ENCODE measurements around the gene SLC38A11.
"Not testable (repeated sequence)": the region's sequence is repeated elsewhere in the genome, so short reads cannot be mapped to it uniquely, and the experiment has no call there.

The SLC38A11 gene

DNA sequence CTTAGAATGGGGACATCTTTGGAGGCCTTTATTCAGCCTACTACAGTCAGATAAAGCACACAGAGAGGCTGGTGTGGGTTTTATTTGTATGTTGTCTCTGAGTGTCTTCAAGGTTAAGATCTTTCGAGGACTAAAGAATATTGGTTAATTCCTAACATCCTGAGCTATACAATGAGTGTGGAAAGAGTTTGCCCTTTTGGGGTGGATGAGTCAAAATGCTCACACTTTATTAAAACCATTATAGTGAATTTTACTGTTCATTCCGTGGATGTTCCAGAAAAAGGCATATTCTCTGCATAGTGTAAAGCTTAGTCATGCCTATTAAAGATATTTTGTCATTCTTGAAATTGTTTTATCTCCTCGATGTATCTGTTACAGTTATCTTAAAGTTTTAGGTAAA, 29.1 kb upstream of the SLC38A11 start:
- DNase-seq (ENCODE audit: low spot score): no peak
- no peak for TF ChIP-seq CTCF (IDR thresholded peaks at IDR 0.05; ENCODE audit: extremely low read depth, missing control alignments)

DNA sequence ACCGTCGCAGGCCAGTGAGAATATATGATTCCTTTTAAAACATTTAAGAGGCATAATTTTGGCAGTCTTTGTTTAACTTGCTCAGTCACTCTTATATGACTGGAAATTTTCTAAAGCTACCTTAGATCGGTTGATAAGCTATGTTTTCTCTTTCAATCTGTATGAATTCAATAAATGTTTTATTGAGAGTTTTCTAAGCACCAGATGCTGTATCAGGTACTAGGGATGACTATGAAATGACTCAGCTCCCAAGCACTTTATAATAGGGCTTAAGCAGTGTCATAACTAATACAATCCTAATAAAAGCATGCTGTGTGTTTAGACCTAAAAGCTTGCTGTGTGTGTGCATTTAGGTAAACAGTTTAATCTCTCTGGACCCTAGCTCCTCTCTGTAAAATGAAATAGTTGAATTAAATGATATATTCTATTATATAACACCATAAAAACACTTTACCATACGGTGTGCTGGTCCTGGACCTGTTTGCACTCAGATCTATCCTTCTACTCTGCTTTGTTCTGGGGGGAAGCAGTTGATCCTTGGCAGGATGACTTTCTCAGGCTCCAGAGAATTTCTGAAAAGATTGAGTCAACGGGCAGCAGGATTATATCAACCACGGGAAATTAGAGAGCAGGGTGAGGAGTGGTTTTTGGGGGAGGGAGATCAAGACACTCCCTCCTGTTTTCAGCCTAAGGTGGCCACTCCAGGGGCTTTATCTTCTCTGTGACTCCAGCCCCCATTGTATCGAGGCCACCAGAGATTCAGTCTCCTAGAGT, 26.1 kb upstream of the SLC38A11 start:
- DNase-seq (ENCODE audit: low spot score): no peak
- no peak for TF ChIP-seq CTCF (IDR thresholded peaks at IDR 0.05; ENCODE audit: extremely low read depth, missing control alignments)

GRCh38 chr2:164980688-164981087, 25.4 kb upstream of the SLC38A11 start:
- DNase-seq (ENCODE audit: low spot score): not testable (repeated sequence)

DNA sequence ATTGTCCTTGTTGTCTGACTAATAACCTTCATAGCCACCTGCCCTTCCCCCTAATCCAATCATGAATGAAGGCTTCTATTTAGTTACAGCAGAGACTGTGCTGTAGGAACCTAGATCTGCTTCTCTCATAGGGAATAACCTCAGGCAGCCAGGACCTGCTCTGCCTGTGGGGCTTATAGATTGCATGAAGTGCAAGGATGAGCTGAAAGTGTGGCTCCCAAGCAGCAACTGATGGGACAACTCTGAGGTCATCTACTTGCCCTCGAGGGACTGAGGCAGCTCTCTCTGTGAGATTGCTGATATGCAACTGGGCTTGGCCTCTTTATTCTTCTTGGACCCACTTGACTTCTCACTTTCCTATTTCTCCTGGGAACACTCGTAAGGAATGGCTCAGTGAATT, 23.8 kb upstream of the SLC38A11 start:
- TF ChIP-seq CTCF (IDR thresholded peaks at IDR 0.05; ENCODE audit: extremely low read depth, missing control alignments): no peak
- no peak for DNase-seq (ENCODE audit: low spot score)

- not testable (repeated sequence) for DNase-seq (ENCODE audit: low spot score)
These were observed 21.6 kb upstream of the SLC38A11 start for GRCh38 chr2:164976875-164977470.

DNA sequence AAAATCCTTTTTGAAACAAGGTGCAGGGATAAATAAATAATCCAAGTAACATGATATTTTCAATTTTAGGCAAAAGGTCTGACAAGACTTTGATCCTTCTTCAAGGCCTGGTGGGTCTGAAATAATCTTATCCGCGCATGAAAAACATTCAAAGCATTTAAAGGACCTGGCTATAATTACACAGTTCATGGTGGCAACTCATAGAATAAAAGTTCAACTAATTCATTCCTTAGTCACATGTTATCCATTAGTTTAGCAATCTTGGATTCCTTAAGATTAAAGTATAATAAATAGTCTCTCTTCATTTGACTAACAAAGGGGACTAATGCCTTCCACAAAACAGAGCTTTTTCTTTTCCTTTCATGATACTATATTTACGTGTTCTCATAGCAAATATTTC, 21.0 kb upstream of the SLC38A11 start:
- TF ChIP-seq CTCF (IDR thresholded peaks at IDR 0.05; ENCODE audit: extremely low read depth, missing control alignments): no peak
- no peak for DNase-seq (ENCODE audit: low spot score)

DNA sequence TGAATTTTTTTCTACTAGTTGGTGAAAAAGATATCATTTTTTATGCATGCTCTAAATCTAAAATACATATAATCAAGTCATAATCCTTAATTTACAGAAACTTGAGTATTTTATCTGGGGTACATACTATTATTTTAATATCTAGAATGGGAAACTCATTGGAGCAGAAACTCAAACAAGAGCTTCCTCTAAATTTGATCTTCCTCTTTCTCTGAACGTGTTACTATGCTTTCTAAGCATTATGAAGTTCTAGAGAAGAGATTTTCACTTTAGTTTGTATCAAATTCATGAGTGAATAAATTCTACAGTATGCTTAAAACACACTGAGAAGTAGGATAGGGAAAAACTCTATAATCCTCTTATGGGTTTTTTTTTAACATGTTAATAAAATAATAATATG, 20.6 kb upstream of the SLC38A11 start:
- TF ChIP-seq CTCF (IDR thresholded peaks at IDR 0.05; ENCODE audit: extremely low read depth, missing control alignments): no peak
- no peak for DNase-seq (ENCODE audit: low spot score)

DNA sequence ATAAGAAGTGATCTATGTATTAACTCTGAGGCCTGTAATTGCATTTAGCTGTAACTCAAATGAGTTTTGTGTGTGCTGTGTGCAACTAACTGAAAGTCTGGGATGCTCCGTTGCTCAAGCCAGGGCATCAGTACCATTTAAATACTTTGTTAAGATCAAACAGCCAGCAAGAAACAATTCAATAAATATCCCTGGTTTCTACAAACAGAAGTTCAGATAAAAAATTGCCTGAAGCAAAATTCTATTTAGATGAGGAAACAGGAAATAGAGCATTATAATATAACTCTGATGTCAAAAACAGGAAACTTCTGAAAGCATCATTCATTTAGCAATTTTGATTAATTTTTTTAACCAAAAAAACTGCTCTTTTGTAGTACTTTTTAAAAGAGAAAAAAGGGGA, 18.9 kb upstream of the SLC38A11 start:
- no peak for TF ChIP-seq CTCF (IDR thresholded peaks at IDR 0.05; ENCODE audit: extremely low read depth, missing control alignments)
- DNase-seq (ENCODE audit: low spot score): no peak

All from GM20000 (cell line).